H9 (cell line): ENCODE data around the gene PRR3. TPM values are rescaled to one million over a fixed set of nuclear protein-coding genes. Genes with fewer than 3 reads are reported as not detected.

Experiments used
- DNase-seq: peaks from one replicate; pipeline ENCODE4 v3.0.0-alpha.2; 2017
- H2AFZ ChIP-seq: one replicate; pipeline ENCODE4 v1.6.1; 2013; ENCODE audit warnings: mild to moderate bottlenecking, low read length, control low read depth, moderate library complexity
- H2AK5ac ChIP-seq: 2 replicates; pipeline ENCODE4 v1.6.1; 2013; ENCODE audit warnings: low read length, control low read depth, mixed read lengths; ENCODE audit not compliant: insufficient read length
- H2BK120ac ChIP-seq: one replicate; pipeline ENCODE4 v1.6.1; 2013; ENCODE audit warnings: low read depth, mild to moderate bottlenecking, low read length, control low read depth, inconsistent platforms; ENCODE audit not compliant: poor library complexity, severe bottlenecking
- H2BK12ac ChIP-seq: 2 replicates; pipeline ENCODE4 v1.6.1; 2013; ENCODE audit warnings: low read length, control low read depth, mixed read lengths, low read depth; ENCODE audit not compliant: insufficient read length
- H2BK15ac ChIP-seq: 2 replicates; pipeline ENCODE4 v1.6.1; 2013; ENCODE audit warnings: low read depth, low read length, control low read depth
- H2BK20ac ChIP-seq: one replicate; pipeline ENCODE4 v1.6.1; 2013; ENCODE audit warnings: low read depth, mild to moderate bottlenecking, low read length, control low read depth, inconsistent platforms; ENCODE audit not compliant: poor library complexity, severe bottlenecking
- H2BK5ac ChIP-seq: 2 replicates; pipeline ENCODE4 v1.6.1; 2013; ENCODE audit warnings: low read length, control low read depth, mixed read lengths; ENCODE audit not compliant: insufficient read length
- H3K14ac ChIP-seq: 2 replicates; pipeline ENCODE4 v1.6.1; 2013; ENCODE audit warnings: low read length, control low read depth; ENCODE audit not compliant: insufficient read depth
- H3K18ac ChIP-seq: 2 replicates; pipeline ENCODE4 v1.6.1; 2013; ENCODE audit warnings: low read depth, mild to moderate bottlenecking, mixed read lengths, low read length, control low read depth; ENCODE audit not compliant: insufficient read length
- H3K23ac ChIP-seq: 2 replicates; pipeline ENCODE4 v1.6.1; 2013; ENCODE audit warnings: low read length, control low read depth, mixed read lengths, low read depth; ENCODE audit not compliant: insufficient read length
- H3K23me2 ChIP-seq: 2 replicates; pipeline ENCODE4 v1.6.1; 2013; ENCODE audit warnings: low read depth, mild to moderate bottlenecking, mixed read lengths, low read length, control low read depth; ENCODE audit not compliant: insufficient read length, poor library complexity, severe bottlenecking
- H3K27ac ChIP-seq: 2 replicates; pipeline ENCODE4 v1.5.1; 2013; ENCODE audit warnings: low read length, control low read depth, mixed read lengths, low read depth; ENCODE audit not compliant: insufficient read length
- H3K27me3 ChIP-seq: 2 replicates; pipeline ENCODE4 v1.6.1; 2013; ENCODE audit warnings: low read length, control low read depth, inconsistent platforms; ENCODE audit not compliant: insufficient read depth
- H3K4ac ChIP-seq: 2 replicates; pipeline ENCODE4 v1.6.1; 2013; ENCODE audit warnings: low read depth, mild to moderate bottlenecking, control low read depth, inconsistent platforms, low read length, moderate library complexity
- H3K4me1 ChIP-seq: 2 replicates; pipeline ENCODE4 v1.6.1; 2013; ENCODE audit warnings: low read length, control low read depth, inconsistent platforms; ENCODE audit not compliant: insufficient read depth
- H3K4me2 ChIP-seq: 2 replicates; pipeline ENCODE4 v1.6.1; 2013; ENCODE audit warnings: low read length, control low read depth, mixed read lengths; ENCODE audit not compliant: insufficient read length, insufficient read depth
- H3K56ac ChIP-seq: 2 replicates; pipeline ENCODE4 v1.6.1; 2013; ENCODE audit warnings: low read depth, mild to moderate bottlenecking, mixed read lengths, low read length, control low read depth; ENCODE audit not compliant: insufficient read length
- H3K79me1 ChIP-seq: 2 replicates; pipeline ENCODE4 v1.6.1; 2013; ENCODE audit warnings: low read depth, mild to moderate bottlenecking, moderate library complexity, low read length, control low read depth, inconsistent platforms; ENCODE audit not compliant: insufficient read depth, poor library complexity, severe bottlenecking
- H3K79me2 ChIP-seq: 2 replicates; pipeline ENCODE4 v1.6.1; 2013; ENCODE audit warnings: low read length, control low read depth, inconsistent platforms; ENCODE audit not compliant: insufficient read depth
- H3K9ac ChIP-seq: 2 replicates; pipeline ENCODE4 v1.6.1; 2013; ENCODE audit warnings: low read length, control low read depth, mixed read lengths; ENCODE audit not compliant: insufficient read length; ENCODE audit errors: extremely low read depth
- H3K9me3 ChIP-seq: one replicate; pipeline ENCODE4 v1.6.1; 2013; ENCODE audit warnings: low read depth, low read length, inconsistent platforms; ENCODE audit not compliant: control insufficient read depth
- H3T11ph ChIP-seq: one replicate; pipeline ENCODE4 v1.6.1; 2013; ENCODE audit warnings: mild to moderate bottlenecking, low read length, control low read depth, inconsistent platforms
- H4K20me1 ChIP-seq: one replicate; pipeline ENCODE4 v1.6.1; 2013; ENCODE audit not compliant: control insufficient read depth, insufficient read length, insufficient read depth
- H4K5ac ChIP-seq: 2 replicates; pipeline ENCODE4 v1.6.1; 2013; ENCODE audit warnings: low read depth, mild to moderate bottlenecking, mixed read lengths, low read length, control low read depth; ENCODE audit not compliant: insufficient read length
- H4K8ac ChIP-seq: replicated peaks from 2 replicates; pipeline ENCODE4 v1.6.1; 2013; ENCODE audit warnings: low read length, control low read depth, mixed read lengths, low read depth; ENCODE audit not compliant: insufficient read length
- H4K91ac ChIP-seq: 2 replicates; pipeline ENCODE4 v1.6.1; 2013; ENCODE audit warnings: low read depth, mild to moderate bottlenecking, moderate library complexity, mixed read lengths, low read length, control low read depth; ENCODE audit not compliant: insufficient read length
- H3K27ac Mint-ChIP-seq, 3 experiments: 2 replicates in 2 of 3; 3 replicates in 1 of 3; pipeline ENCODE4 v1.8.0; 2020 to 2021; ENCODE audit warnings: mixed read lengths in 3 of 3, mild to moderate bottlenecking in 1 of 3, moderate library complexity in 1 of 3
- H3K27me3 Mint-ChIP-seq: 2 replicates; pipeline ENCODE4 v1.8.0; 2021; ENCODE audit warnings: low read depth, mild to moderate bottlenecking, moderate library complexity, mixed read lengths
- H3K36me3 Mint-ChIP-seq, 3 experiments: 2 replicates in 2 of 3; 3 replicates in 1 of 3; pipeline ENCODE4 v1.8.0; 2020 to 2021; ENCODE audit warnings: low read depth in 3 of 3, mixed read lengths in 3 of 3; ENCODE audit not compliant: insufficient read depth in 1 of 3
- H3K4me1 Mint-ChIP-seq, 2 experiments: 2 replicates each; pipeline ENCODE4 v1.8.0; 2020; ENCODE audit warnings: mixed read lengths in 2 of 2
- H3K4me3 Mint-ChIP-seq, 2 experiments: 2 replicates in 1 of 2; 3 replicates in 1 of 2; pipeline ENCODE4 v1.8.0; 2020 to 2021; ENCODE audit warnings: mild to moderate bottlenecking in 2 of 2, mixed read lengths in 2 of 2, moderate library complexity in 1 of 2
- H3K9me3 Mint-ChIP-seq, 2 experiments: 2 replicates in 1 of 2; 3 replicates in 1 of 2; pipeline ENCODE4 v1.8.0; 2020; ENCODE audit warnings: mild to moderate bottlenecking in 2 of 2, mixed read lengths in 2 of 2, moderate library complexity in 1 of 2
- WGBS: extraction: QIAGEN DNeasy Blood & Tissue Kit; methylation state at CpG from one replicate; pipeline ENCODE4 v1.1.7; 2013; ENCODE audit warnings: missing lambda C conversion rate, low lambda C conversion rate, mixed read lengths; ENCODE audit not compliant: insufficient read length; ENCODE audit errors: extremely low coverage; 5-methylcytosine and 5-hydroxymethylcytosine counted together
- total RNA-seq: library from RNA; stranded (reverse); gene quantifications from 2 replicates; pipeline ENCODE4 v1.2.1, GENCODE V29; 2021
- TF ChIP-seq, protein P1 (sequence below): fragments of 200-600 bp; sonication (generic); conservative IDR thresholded peaks from 3 replicates; pipeline ENCODE4 v1.8.0; 2021; ENCODE audit warnings: antibody characterized with exemption, mild to moderate bottlenecking

Gene PRR3
- total RNA-seq, 1 experiment from 2014 or later = 17.0 TPM

DNA sequence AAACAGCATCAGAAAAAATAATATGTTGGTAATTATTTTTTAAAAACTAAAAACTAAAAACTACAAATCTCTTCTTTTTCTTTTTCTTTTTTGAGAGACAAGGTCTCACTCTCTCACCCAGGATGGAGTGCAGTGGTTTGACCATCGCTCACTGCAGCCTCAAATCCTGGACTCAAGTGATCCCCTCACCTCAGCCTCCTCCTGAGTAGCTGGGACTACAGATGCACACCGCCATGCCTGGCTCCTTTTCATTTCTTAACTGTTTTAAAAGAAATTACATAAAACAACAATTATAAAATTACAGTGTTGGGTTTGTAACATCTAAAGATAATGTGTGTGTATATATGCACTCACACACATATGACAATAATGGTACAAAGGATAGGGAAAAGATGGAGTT, 43.6 kb upstream of the PRR3 start:
- Histone ChIP-seq H2BK15ac (no peak overlapping the region), H2BK20ac (no peak overlapping the region), H4K91ac (no peak overlapping the region), H2AK5ac (no peak overlapping the region), H3K79me2 (no peaks in the 10 kb centered on the region), H3K9ac (no peak overlapping the region), H3K56ac (no peak overlapping the region), H2AFZ (no peak overlapping the region), H3K14ac (no peak overlapping the region), H3K23me2 (peaks cover 8% of the 10 kb centered on the region), H3K4me1 (0 out of 2 replicates have a peak, but pooled peaks cover 3% of the 10 kb centered on the region), H2BK120ac (no peak overlapping the region), H3K79me1 (no peaks in the 10 kb centered on the region), H4K8ac (no peak overlapping the region), H4K5ac (no peak overlapping the region), H3K27ac (no peak overlapping the region), H3T11ph (no peak overlapping the region), H3K4ac (no peak overlapping the region), H4K20me1 (no peaks in the 10 kb centered on the region), H2BK5ac (no peak overlapping the region), H3K27me3 (no peaks in the 10 kb centered on the region), H3K4me2 (no peak overlapping the region), H3K9me3 (no peaks in the 10 kb centered on the region), H3K18ac (no peak overlapping the region), H2BK12ac (no peak overlapping the region), H3K23ac (no peak overlapping the region)
- H3K4me1 Mint-ChIP-seq = peaks cover 19 to 26% of the 10 kb centered on the region in 2 experiments
- DNase-seq = no peak
- H3K27ac Mint-ChIP-seq = no peak overlapping the region
- H3K9me3 Mint-ChIP-seq = peaks cover 2 to 3% of the 10 kb centered on the region in 2 experiments; a peak in 3 of 5 replicates
- no peaks in the 10 kb centered on the region; the same call in 1 of the 2 replicates for H3K27me3 Mint-ChIP-seq
- no CpG with 5 or more reads among the region's 2 CpGs for WGBS
- H3K36me3 Mint-ChIP-seq = no peaks in the 10 kb centered on the region
- TF ChIP-seq, protein P1, sequence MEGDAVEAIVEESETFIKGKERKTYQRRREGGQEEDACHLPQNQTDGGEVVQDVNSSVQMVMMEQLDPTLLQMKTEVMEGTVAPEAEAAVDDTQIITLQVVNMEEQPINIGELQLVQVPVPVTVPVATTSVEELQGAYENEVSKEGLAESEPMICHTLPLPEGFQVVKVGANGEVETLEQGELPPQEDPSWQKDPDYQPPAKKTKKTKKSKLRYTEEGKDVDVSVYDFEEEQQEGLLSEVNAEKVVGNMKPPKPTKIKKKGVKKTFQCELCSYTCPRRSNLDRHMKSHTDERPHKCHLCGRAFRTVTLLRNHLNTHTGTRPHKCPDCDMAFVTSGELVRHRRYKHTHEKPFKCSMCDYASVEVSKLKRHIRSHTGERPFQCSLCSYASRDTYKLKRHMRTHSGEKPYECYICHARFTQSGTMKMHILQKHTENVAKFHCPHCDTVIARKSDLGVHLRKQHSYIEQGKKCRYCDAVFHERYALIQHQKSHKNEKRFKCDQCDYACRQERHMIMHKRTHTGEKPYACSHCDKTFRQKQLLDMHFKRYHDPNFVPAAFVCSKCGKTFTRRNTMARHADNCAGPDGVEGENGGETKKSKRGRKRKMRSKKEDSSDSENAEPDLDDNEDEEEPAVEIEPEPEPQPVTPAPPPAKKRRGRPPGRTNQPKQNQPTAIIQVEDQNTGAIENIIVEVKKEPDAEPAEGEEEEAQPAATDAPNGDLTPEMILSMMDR = no peak
- no peak overlapping the region for H3K4me3 Mint-ChIP-seq
